GM21529 (cell line): ENCODE data around the gene GOLM1.

ENCODE experiments used
- ATAC-seq: cut with Tn5 transposase; IDR thresholded peaks from one replicate; pipeline ENCODE4 v1.9.1; 2021; ENCODE audit not compliant: unreplicated experiment

GOLM1 gene

GRCh38 chr9:86046930-86047341, 52.4 kb downstream of the GOLM1 start:
- ATAC-seq = no peak

- no peak for ATAC-seq
Measured at GRCh38 chr9:86046071-86046636, 53.2 kb downstream of the GOLM1 start.

- ATAC-seq = no peak
Measured at GRCh38 chr9:86045654-86046053, 53.7 kb downstream of the GOLM1 start.

GRCh38 chr9:86043999-86044398, 55.4 kb downstream of the GOLM1 start:
- ATAC-seq = no peak

- no peak for ATAC-seq
Measured at GRCh38 chr9:86043586-86043985, 55.8 kb downstream of the GOLM1 start.

- ATAC-seq = no peak
Measured at GRCh38 chr9:86042199-86042978, 57.0 kb downstream of the GOLM1 start.

GRCh38 chr9:86041311-86041741, 58.0 kb downstream of the GOLM1 start:
- ATAC-seq = no peak

- no peak for ATAC-seq
Measured at GRCh38 chr9:86040861-86041155, 58.5 kb downstream of the GOLM1 start.

GRCh38 chr9:86039991-86040860, 59.1 kb downstream of the GOLM1 start:
- ATAC-seq = no peak

GRCh38 chr9:86036555-86036954, 62.8 kb downstream of the GOLM1 start:
- ATAC-seq = no peak

- ATAC-seq = no peak
Measured at GRCh38 chr9:86035827-86036440, 63.4 kb downstream of the GOLM1 start.

- ATAC-seq = no peak
Measured at GRCh38 chr9:86034863-86035734, 64.3 kb downstream of the GOLM1 start.

- ATAC-seq = no peak
Measured at GRCh38 chr9:86027767-86028166, 71.6 kb downstream of the GOLM1 start.

- no peak for ATAC-seq
Measured at GRCh38 chr9:86022687-86023266, 76.6 kb downstream of the GOLM1 start.

- ATAC-seq = no peak
Measured at GRCh38 chr9:86021166-86021565, 78.2 kb downstream of the GOLM1 start.

GRCh38 chr9:86020731-86021130, 78.6 kb downstream of the GOLM1 start:
- ATAC-seq = no peak

- ATAC-seq = no peak
Measured at GRCh38 chr9:86009133-86009532, 90.2 kb downstream of the GOLM1 start.

- no peak for ATAC-seq
Measured at GRCh38 chr9:86005253-86005775, 94.0 kb downstream of the GOLM1 start.

GRCh38 chr9:85995599-85995998, 103.8 kb downstream of the GOLM1 start:
- no peak for ATAC-seq

- ATAC-seq = no peak
Measured at GRCh38 chr9:85995097-85995496, 104.3 kb downstream of the GOLM1 start.
